ENCODE data around the gene PATE4.
A peak's percentile ranks its signal among the peaks of the same experiment; 100 is the strongest.

Gene PATE4

DNA sequence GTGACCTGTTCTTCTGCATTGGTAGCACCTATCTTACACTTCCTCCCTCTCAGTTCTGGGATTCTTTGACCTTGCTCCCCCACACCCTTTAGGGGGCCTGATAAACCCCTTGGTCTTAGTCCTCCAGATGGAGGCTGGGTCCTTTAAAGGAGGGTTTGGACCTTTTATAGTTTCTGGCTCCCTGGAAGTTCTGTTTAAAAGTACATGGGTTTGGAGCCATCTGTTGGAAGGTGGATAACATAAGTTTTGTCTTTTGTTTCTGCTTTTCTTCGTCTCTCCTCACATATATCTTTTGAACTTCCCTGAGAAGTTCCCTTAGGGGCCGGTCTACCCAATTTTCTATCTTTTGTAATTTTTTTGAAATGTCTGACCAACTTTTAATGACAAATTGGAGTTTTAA lies 36.4 kb downstream of the PATE4 start:
- Histone ChIP-seq H3K27me3 (ENCODE audit: low read depth) (0 out of 2 replicates have a peak, but pooled peaks cover 4% of the 10 kb centered on the region), H3K36me3 (replicated peaks) (no peaks in the 10 kb centered on the region), H3K9me3 (no peaks in the 10 kb centered on the region), H3K4me3 (no peak overlapping the region), H3K4me1 (no peaks in the 10 kb centered on the region)
- in situ Hi-C loops (cut with MboI; ENCODE audit: low sequenced_read_pairs), result loop anchor here (25.0 kb wide), 1 partner anchor 182 kb away; the partner anchor contains the start of gene ACRV1
- no peak for DNase-seq (ENCODE audit: low spot score in 2 of 2)

DNA sequence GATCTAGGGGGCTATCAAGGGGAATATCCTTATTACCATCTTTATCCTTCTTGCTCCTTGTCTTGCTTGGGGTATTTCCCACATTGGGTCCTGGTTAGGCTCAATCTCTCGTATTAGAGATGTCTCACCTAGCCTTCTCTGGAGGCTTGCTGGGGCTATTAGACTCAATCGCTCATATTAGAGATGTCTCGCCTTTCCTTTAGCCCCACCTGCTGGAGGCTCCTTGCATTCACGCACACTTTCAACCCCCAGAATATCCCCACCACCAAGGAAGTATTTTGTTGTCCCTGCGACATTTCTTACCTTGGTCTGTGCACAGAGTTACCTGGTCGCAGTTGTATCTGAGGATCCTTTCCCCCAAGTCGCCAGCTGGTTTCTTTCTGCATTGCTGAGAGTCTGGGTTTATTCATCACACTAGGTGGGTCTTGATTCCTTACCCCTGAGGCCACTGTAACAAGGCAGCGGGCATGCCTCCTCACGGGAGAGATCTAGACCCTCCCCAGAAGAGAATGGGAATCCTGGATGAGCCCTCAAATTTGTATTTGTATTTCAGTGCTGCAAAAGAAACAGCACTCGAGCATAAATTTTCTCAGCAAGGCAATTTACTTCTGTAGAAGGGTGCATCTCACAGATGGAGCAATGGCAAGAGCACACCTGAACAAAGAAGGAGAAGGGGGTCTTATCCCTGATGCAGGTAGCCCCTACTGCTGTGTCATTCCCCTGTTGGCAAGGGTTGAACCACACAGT lies 38.4 kb downstream of the PATE4 start:
- H3K4me1 ChIP-seq, result no peaks in the 10 kb centered on the region
- no peaks in the 10 kb centered on the region for H3K36me3 ChIP-seq (replicated peaks)
- 0 out of 2 replicates have a peak, but pooled peaks cover 4% of the 10 kb centered on the region for H3K27me3 ChIP-seq (ENCODE audit: low read depth)
- DNase-seq (ENCODE audit: low spot score in 2 of 2), result peak; percentile 42 to 76
- no peak overlapping the region for H3K4me3 ChIP-seq
- H3K9me3 ChIP-seq, result no peaks in the 10 kb centered on the region
- in situ Hi-C loops (cut with MboI; ENCODE audit: low sequenced_read_pairs), result loop anchor here (25.0 kb wide), 1 partner anchor 184 kb away; the partner anchor contains the start of gene ACRV1

DNA sequence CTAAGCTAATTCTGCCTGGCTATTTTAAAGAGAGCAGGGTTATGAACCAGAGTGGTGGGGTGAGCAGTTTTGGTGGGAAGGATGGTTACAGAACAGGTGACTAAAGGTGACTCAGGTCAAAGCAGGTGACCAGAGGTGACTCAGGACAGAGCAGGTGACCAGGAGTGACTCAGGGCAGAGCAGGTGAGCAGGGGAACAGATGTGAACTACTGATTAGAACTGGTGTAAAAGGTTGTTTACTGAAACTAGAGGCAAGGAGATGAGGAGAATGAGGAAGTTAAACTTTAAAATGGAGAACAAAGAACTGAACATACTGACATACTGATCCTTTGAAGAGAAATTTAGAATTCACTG lies 39.0 kb downstream of the PATE4 start:
- in situ Hi-C loops (cut with MboI; ENCODE audit: low sequenced_read_pairs), result loop anchor here (25.0 kb wide), 1 partner anchor 185 kb away; the partner anchor contains the start of gene ACRV1
- H3K4me3 ChIP-seq, result no peak overlapping the region
- no peaks in the 10 kb centered on the region for H3K36me3 ChIP-seq (replicated peaks)
- H3K4me1 ChIP-seq, result no peaks in the 10 kb centered on the region
- H3K9me3 ChIP-seq, result no peaks in the 10 kb centered on the region
- 0 out of 2 replicates have a peak, but pooled peaks cover 4% of the 10 kb centered on the region for H3K27me3 ChIP-seq (ENCODE audit: low read depth)
- DNase-seq (ENCODE audit: low spot score in 2 of 2), result no peak

DNA sequence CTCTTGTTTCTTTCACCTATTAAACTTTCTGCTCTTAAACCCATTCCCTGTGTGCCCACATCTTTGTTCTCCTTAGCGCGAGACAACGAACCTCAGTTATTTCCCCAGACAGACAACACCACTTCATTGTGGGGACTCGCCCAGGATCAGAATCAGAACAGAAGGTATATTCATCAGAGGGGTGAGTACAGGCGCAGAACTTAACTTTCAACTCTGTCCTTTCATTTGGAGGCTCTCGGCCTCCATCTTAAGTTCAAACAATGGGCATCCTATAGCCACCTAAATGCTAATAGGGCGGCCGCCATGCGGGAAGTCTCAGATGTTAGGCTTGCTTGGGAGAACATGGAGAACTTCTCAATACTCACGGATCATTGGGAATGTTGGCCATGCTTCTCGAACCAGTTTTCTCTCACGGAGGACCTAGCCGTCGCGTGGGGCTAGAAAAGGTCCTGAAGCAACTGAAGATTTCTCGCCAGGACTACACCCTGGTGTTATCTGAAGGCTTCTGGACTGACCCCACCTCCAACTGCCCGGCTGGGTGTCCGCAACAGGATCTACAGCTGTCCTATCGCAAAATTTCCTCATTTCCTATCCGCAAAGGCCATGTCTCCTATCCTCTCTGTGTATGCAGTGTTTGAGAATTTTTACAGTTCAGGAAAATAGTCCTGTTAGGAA lies 40.9 kb downstream of the PATE4 start:
- H3K36me3 ChIP-seq (replicated peaks), result no peaks in the 10 kb centered on the region
- H3K27me3 ChIP-seq (ENCODE audit: low read depth), result peaks cover 16% of the 10 kb centered on the region
- no peaks in the 10 kb centered on the region for H3K9me3 ChIP-seq
- H3K4me1 ChIP-seq, result no peaks in the 10 kb centered on the region
- H3K4me3 ChIP-seq, result no peak overlapping the region
- in situ Hi-C loops (cut with MboI; ENCODE audit: low sequenced_read_pairs), result loop anchor here (25.0 kb wide), 1 partner anchor 187 kb away; the partner anchor contains the start of gene ACRV1
- DNase-seq (ENCODE audit: low spot score in 2 of 2), result no peak

DNA sequence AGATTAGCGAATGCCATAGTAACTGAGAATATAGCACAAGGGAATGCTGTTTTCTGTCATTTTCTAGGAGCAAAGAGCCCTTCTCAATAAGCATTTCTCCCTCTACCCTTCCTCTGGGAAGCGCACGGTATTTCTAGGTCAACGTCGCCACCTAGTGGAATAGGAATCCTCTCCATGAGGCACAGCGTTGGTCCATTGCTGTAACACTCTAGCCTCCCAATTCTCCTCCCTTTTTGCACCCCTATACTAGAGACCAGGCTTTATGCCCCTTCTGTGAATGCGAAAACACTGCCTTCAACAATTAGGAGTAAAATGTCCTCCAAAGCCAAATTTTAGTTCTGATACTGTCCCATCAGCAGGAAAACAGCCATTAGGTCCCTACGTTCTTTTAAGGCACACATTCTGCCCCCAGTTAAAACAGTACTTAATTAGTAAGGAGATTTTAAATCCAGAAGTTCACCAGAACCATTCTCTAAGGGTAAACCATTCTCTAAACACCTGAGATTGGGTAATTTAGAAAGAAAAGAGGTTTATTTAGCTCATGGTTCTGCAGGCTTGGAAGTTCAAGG lies 41.5 kb downstream of the PATE4 start:
- H3K27me3 ChIP-seq (ENCODE audit: low read depth), result peaks cover 20% of the 10 kb centered on the region
- H3K36me3 ChIP-seq (replicated peaks), result no peaks in the 10 kb centered on the region
- in situ Hi-C loops (cut with MboI; ENCODE audit: low sequenced_read_pairs), result loop anchor here (25.0 kb wide), 2 partner anchors 187 to 912 kb away; partner anchors contain the start of genes ACRV1 and CCDC15
- no peaks in the 10 kb centered on the region for H3K4me1 ChIP-seq
- peak; percentile 74 to 81 for DNase-seq (ENCODE audit: low spot score in 2 of 2)
- no peak overlapping the region for H3K4me3 ChIP-seq
- H3K9me3 ChIP-seq, result no peaks in the 10 kb centered on the region

DNA sequence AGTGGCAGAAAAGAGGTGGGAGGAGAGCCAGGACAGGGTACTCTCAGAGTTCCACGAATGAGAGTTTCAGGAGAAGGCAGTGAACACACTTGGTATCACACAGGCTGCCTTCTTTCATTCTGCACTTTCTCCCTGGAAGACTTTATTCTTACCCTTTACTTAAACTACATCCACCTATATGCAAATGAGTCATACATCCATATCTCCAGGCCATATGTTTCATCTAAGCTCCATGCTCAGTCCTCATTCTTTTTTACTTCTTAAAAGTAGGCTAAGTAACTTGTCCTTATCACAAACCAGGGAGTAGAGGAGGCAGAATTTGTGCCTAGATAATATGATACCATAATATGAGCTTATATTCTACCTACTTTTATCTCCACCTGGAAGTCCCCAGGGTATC lies 48.2 kb downstream of the PATE4 start:
- Histone ChIP-seq H3K9me3 (0 out of 2 replicates have a peak, but pooled peaks cover 2% of the 10 kb centered on the region), H3K36me3 (replicated peaks) (no peaks in the 10 kb centered on the region), H3K4me3 (no peak overlapping the region), H3K27me3 (ENCODE audit: low read depth) (peaks cover 33% of the 10 kb centered on the region), H3K4me1 (no peaks in the 10 kb centered on the region)
- no peak for DNase-seq (ENCODE audit: low spot score in 2 of 2)
- in situ Hi-C loops (cut with MboI; ENCODE audit: low sequenced_read_pairs), result loop anchor here (25.0 kb wide), 1 partner anchor 919 kb away; the partner anchor contains the start of gene CCDC15

DNA sequence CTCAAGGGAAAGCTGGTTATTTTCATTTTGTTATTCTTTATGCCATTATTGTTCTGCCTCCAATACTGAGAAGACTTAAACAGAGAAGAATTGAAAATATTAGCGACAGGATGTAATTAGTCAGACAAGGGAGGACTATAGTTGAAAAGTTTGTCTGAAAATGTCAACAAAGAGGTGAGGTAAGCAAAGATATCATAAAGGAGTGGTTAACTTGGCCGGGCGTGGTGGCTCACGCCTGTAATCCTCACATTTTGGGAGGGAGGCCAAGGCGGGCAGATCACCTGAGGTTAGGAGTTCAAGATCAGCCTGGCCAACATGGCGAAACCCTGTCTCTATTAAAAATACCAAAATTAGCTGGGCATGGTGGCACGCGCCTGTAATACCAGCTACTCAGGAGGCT lies 50.3 kb downstream of the PATE4 start:
- Histone ChIP-seq H3K4me3 (no peak overlapping the region), H3K9me3 (0 out of 2 replicates have a peak, but pooled peaks cover 2% of the 10 kb centered on the region), H3K27me3 (ENCODE audit: low read depth) (peaks cover 27% of the 10 kb centered on the region), H3K4me1 (peaks cover 3% of the 10 kb centered on the region; the same call in 1 of the 2 replicates), H3K36me3 (replicated peaks) (no peaks in the 10 kb centered on the region)
- DNase-seq (ENCODE audit: low spot score in 2 of 2), result no peak
- in situ Hi-C loops (cut with MboI; ENCODE audit: low sequenced_read_pairs), result loop anchor here (25.0 kb wide), 1 partner anchor 921 kb away; the partner anchor contains the start of gene CCDC15

DNA sequence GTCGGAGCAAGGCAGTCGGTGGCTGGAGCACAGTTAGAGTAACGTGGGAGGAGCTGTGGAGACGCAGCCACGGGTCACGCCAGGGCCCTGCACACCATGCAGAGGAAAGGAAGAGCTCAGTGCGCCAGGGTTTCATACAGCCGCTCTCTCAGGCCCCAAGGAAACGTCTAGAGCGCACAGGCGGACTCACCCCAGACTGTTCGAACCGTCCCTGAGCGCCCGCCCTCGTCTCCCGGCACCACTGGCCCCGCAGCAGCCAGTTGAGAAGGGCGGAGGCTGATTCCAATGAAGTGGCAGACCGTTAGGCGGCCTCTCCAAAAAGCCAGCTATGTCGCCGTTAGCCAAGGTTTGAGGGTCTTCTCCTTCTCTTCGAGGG lies 53.9 kb downstream of the PATE4 start:
- Histone ChIP-seq H3K27me3 (ENCODE audit: low read depth) (no peaks in the 10 kb centered on the region; the same call in 1 of the 2 replicates), H3K4me1 (peaks cover 7% of the 10 kb centered on the region), H3K36me3 (replicated peaks) (no peaks in the 10 kb centered on the region; the same call in 1 of the 2 replicates), H3K4me3 (peak overlapping the region; percentile 53), H3K9me3 (0 out of 2 replicates have a peak, but pooled peaks cover 2% of the 10 kb centered on the region)
- DNase-seq (ENCODE audit: low spot score in 2 of 2), result no peak
- in situ Hi-C loops (cut with MboI; ENCODE audit: low sequenced_read_pairs), result loop anchor here (25.0 kb wide), 1 partner anchor 925 kb away; the partner anchor contains the start of gene CCDC15

DNA sequence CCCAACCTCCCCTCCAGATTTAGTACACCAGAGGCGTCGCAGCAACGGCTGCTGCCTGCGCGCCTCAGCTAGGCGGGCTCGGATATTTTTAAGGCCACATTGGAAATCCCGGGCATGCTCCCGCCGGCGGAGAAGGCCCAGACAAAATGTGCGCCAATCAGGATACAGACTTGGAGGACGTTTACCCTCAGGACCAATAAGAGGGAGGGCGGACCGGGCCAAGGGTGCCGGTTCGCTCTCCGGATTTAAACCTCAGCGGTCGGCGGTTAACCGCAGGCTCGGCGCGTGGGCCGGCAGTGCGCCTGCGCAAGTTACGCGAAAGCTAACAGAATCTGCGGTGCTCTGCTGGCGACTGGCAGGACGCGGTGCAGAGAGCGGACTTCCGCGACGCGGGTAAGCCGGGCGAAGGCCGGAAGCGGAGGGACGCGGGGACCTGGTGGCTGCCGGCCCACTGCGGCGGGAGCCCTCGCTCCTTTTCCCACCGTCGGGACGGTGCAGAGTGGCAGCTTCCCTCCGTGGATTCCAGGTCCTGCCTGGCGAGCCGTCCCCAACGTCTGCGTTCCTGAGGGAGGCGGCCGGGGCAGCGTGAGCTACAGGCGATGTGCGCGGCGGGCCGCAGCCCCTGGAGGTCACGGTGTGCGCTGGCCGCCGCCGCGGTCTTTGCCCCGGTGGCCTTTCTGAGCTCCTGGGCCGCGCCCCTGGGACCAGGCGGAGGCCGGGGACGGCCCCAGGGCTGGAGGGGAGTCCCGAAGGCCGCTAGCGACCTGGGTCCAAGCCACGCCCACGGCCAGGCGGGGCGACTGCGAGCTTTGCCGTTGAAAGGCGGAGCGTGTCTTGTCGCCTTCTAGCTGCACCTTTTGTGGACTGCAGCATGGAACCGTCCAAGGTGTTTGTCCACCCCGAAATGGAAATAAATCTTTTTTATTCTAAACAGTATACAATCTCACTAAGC lies 54.5 kb downstream of the PATE4 start, which contains the start of gene HYLS1:
Gene HYLS1 (plus strand): TSS at position 296 of the 952 bp plus-strand sequence. CDS start 11,701 bp downstream, outside the sequence.
- Histone ChIP-seq H3K4me1 (peaks cover 7% of the 10 kb centered on the region), H3K4me3 (peak within 1 kb of the TSS; percentile 53), H3K27me3 (ENCODE audit: low read depth) (no peaks in the 10 kb centered on the region), H3K9me3 (0 out of 2 replicates have a peak, but pooled peaks cover 2% of the 10 kb centered on the region), H3K36me3 (replicated peaks) (peaks cover 4% of the 10 kb centered on the region)
- in situ Hi-C loops (cut with MboI; ENCODE audit: low sequenced_read_pairs), result loop anchor here (25.0 kb wide), 1 partner anchor 925 kb away; the partner anchor contains the start of gene CCDC15
- DNase-seq (ENCODE audit: low spot score in 2 of 2), result peak; percentile 84 to 91
